Measurements from ENCODE around the gene DDX17.

Gene DDX17

GRCh38 chr22:38464992-38465672 lies 41.0 kb downstream of the DDX17 start:
- DNase-seq = no peak

- no peak for DNase-seq
Measured at GRCh38 chr22:38462960-38463784, 42.9 kb downstream of the DDX17 start.

GRCh38 chr22:38461414-38462081 lies 44.6 kb downstream of the DDX17 start:
- peak; percentile 28 to 62 for DNase-seq

- DNase-seq = no peak
Measured at GRCh38 chr22:38461057-38461413, 45.1 kb downstream of the DDX17 start.

GRCh38 chr22:38460426-38460840 lies 45.7 kb downstream of the DDX17 start:
- DNase-seq = no peak

- DNase-seq = no peak
Measured at GRCh38 chr22:38456841-38457699, 49.0 kb downstream of the DDX17 start.

- DNase-seq = no peak
Measured at GRCh38 chr22:38456272-38456835, 49.8 kb downstream of the DDX17 start.

- no peak for DNase-seq
Measured at GRCh38 chr22:38455530-38456271, 50.4 kb downstream of the DDX17 start.

GRCh38 chr22:38455076-38455529 lies 51.0 kb downstream of the DDX17 start, which contains the start of gene KCNJ4:
Gene KCNJ4, minus strand, starts transcription at chr22:38455199. Its CDS starts 27,067 bp downstream, at chr22:38428132.
- DNase-seq = no peak

- DNase-seq = no peak
Measured at GRCh38 chr22:38454353-38455075, 51.6 kb downstream of the DDX17 start.

- no peak for DNase-seq
Measured at GRCh38 chr22:38453996-38454352, 52.1 kb downstream of the DDX17 start.

GRCh38 chr22:38453066-38453672 lies 52.9 kb downstream of the DDX17 start:
- DNase-seq = no peak

- DNase-seq = no peak
Measured at GRCh38 chr22:38452373-38453065, 53.6 kb downstream of the DDX17 start.

- DNase-seq = no peak
Measured at GRCh38 chr22:38451864-38452263, 54.2 kb downstream of the DDX17 start.

GRCh38 chr22:38451404-38451803 lies 54.7 kb downstream of the DDX17 start:
- no peak for DNase-seq

GRCh38 chr22:38450234-38450797 lies 55.8 kb downstream of the DDX17 start:
- no peak for DNase-seq

GRCh38 chr22:38449776-38450175 lies 56.3 kb downstream of the DDX17 start:
- no peak for DNase-seq

- DNase-seq = no peak
Measured at GRCh38 chr22:38448945-38449745, 57.0 kb downstream of the DDX17 start.

Measured in inflammatory macrophage treated with lipopolysaccharide for 1 hour (primary cell).